Measurements from ENCODE around the gene WDR37.
"Not testable (repeated sequence)": the region's sequence is repeated elsewhere in the genome, so short reads cannot be mapped to it uniquely, and the experiment has no call there.

Gene WDR37

GRCh38 chr10:1155791-1156615 is 99.8 kb downstream of the WDR37 start:
- DNase-seq: peak; percentile 53

DNA sequence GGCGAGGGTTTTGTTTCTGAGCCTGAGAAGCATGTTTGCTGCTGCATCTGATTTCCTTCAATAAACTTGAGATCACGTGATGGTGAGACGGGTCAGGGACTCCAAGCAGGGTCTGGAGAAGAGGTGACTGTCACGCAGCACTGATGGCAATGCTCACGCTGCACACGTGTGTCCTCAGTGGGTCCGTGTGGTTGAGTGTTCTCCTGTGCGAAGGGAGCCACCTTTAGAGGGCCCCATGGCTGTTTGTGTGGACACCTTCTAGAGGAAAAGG is 100.4 kb downstream of the WDR37 start:
- DNase-seq: no peak

- DNase-seq: peak; percentile 26
Measured at GRCh38 chr10:1156921-1157614, 100.9 kb downstream of the WDR37 start.

DNA sequence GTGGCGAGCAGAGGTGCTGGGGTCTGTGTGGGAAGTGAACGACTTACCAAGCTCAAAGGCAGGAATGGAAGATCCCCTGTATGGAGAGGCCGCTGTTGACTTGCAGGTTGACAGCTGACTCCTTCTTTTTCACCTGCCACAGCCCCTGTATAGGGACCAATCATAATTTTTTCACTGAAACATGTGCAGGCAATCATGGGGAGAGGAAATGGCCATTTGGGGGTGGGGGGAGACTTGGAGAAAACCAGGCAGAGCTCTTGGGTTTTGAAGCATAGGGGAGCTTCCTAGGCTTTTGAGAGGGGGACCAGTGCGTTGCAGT is 101.4 kb downstream of the WDR37 start:
- peak; percentile 7 for DNase-seq

DNA sequence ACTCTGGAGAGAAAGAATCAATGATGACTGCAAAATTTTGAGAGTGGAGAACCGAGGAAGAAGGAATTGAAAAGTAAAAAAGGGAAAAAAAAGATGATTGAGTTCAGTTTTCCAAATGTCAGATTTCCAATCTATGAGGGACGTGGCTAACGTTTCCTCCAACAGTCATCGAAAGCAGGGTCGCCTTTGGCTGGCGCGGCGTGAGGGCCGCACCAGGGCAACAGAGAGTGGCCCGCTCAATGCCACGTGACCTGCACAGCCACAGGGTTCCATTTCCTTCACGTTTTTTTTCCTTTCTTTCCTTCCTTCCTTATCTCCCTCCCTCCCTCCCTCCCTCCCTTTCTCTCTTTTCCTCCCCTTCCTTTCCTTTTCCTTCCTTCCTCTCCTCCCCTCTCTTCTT is 101.9 kb downstream of the WDR37 start:
- no peak for DNase-seq

DNA sequence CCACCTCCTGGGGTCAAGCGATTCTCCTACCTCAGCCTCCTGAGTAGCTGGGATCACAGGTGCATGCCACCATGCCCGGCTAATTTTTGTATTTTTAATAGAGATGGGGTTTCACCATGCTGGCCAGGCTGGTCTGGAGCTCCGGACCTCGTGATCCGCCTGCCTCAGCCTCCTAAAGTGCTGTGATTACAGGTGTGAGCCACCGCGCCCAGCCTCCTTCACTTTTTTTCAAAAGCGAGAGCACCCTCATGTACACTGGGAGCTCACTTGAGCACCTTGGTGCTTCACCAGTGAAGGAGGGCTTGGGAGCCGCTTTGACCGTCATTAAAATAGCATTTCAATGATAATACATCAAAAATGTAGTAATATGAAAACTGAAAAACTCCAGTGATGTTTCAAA is 102.4 kb downstream of the WDR37 start:
- DNase-seq: peak; percentile 11

GRCh38 chr10:1159131-1160061 is 103.2 kb downstream of the WDR37 start:
- peak; percentile 11 for DNase-seq

- peak; percentile 30 for DNase-seq
Measured at GRCh38 chr10:1160561-1161314, 104.6 kb downstream of the WDR37 start.

DNA sequence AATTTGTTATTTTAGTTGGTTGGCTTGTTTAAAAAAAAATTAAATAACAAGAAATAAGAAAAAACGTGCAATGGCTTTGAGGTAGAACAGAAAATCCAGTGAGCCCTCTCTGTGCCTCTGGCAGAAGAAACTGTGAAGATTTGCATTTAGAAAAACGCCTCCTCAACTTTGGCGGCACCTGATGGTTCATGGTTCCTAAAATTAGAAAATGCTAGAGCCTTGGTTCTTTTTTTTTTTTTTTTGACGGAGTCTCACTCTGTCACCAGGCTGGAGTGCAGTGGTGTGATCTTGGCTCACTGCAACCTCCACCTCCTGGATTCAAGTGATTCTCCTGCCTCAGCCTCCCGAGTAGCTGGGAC is 105.1 kb downstream of the WDR37 start:
- DNase-seq: not testable (repeated sequence)

GRCh38 chr10:1162481-1163203 is 106.5 kb downstream of the WDR37 start:
- DNase-seq: peak; percentile 33

- DNase-seq: peak; percentile 38
Measured at GRCh38 chr10:1163204-1163660, 107.0 kb downstream of the WDR37 start.

- no peak for DNase-seq
Measured at GRCh38 chr10:1163831-1164230, 107.6 kb downstream of the WDR37 start.

DNA sequence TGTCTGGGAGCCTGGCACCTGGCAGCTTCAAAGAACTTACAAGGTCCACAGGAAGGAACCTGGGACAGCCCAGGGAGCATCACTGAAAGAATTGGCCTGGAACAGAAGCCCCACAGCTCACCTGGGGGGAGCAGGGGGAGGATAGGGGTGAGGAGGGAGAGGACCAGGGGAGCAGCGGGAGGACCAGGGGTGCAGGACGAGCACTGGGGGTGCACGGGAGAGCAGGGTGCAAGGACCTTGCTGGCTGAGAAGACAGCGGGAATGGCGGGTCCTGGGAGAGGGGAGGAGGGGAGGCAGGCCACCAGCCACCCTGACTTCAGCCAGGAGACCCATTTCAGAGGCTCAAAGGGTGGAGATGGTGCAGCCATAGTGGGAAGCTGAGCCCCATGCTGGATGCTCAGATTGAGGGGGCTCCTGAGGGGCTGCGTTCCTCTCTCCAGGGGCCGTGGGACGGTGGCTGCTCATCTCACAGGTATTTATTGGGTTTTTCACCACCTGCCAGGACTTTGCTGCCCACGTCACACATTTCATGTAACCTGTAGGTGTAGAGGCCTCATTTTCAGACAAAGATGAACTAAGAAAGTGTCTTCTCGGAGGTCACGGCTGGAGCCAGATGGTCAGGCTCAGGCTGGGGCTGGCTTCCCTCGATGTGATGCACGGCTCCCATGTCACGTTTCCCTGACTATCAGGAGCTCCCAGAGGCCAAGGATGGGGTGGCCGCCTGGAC is 110.1 kb downstream of the WDR37 start:
- no peak for DNase-seq

GRCh38 chr10:1166828-1167275 is 110.7 kb downstream of the WDR37 start:
- no peak for DNase-seq

DNA sequence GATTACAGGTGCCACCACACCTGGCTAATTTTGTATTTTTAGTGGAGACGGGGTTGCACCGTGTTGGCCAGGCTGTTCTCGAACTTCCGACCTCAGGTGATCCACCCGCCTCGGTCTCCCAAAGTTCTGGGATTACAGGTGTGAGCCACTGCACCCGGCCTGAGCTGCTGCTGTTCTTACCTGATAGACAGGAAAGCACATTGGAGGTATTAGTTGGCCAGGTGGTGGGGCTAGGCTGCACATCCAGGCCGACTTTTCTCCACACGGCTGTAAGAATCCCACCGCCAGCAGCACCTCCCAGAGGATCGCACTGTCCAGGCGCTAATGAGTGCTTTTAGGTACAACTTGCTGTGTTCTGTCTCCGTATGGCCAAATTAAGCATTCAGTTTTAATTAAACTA is 112.6 kb downstream of the WDR37 start:
- no peak for DNase-seq

- DNase-seq: no peak
Measured at GRCh38 chr10:1169186-1169885, 113.2 kb downstream of the WDR37 start.

- DNase-seq: no peak
Measured at GRCh38 chr10:1169981-1170866, 114.0 kb downstream of the WDR37 start.

- no peak for DNase-seq
Measured at GRCh38 chr10:1170867-1171180, 114.6 kb downstream of the WDR37 start.

DNA sequence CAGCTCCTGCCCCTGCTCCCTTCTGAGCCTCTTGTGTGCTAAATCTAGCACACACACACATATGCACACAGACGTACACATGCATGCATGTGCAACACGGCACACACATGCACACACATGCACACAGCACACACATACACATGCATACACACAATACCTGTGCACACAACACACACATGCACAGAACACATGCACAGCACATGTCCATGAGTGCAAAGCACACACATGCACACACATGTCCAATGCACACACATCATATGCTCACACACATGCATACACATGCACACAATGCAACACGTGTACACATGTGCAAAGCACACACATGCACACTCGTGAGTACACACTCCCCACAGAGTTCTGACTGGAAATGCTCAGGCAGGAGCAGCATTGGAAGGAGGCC is 115.0 kb downstream of the WDR37 start:
- DNase-seq: no peak

GRCh38 chr10:1171586-1171985 is 115.4 kb downstream of the WDR37 start:
- DNase-seq: no peak

Measured in activated CD8-positive, alpha-beta memory T cell treated with anti-CD3 and anti-CD28 coated beads for 24 hours (primary cell).